B cell (primary cell): ENCODE results near the gene MRC2. TPM values are rescaled to one million over a fixed set of nuclear protein-coding genes. Genes with fewer than 3 reads are reported as not detected.

Experiments used
- ATAC-seq: fragments of 200-7000 bp; cut with Tn5 transposase; one replicate; pipeline ENCODE4 v1.10.0; 2021; ENCODE audit warnings: low read depth, mild to moderate bottlenecking, moderate number of reproducible peaks, moderate library complexity
- CTCF ChIA-PET: fragments of 350-600 bp; sonication (Branson Sonifier 250); formaldehyde crosslinking; loops from one replicate; lab custom pipeline; 2021; ENCODE audit warnings: antibody characterized with exemption, inconsistent platforms; lab: Charles Lee
- POLR2A ChIA-PET: fragments of 350-600 bp; sonication (Branson Sonifier 250); formaldehyde crosslinking; loops from one replicate; lab custom pipeline; 2021; ENCODE audit warnings: antibody characterized with exemption; lab: Charles Lee
- DNase-seq: peaks from one replicate; pipeline ENCODE4 v3.0.0; 2013
- H2AFZ ChIP-seq: 2 replicates; pipeline ENCODE4 v1.6.1; 2012; ENCODE audit warnings: mild to moderate bottlenecking, low read depth, low read length; ENCODE audit not compliant: insufficient read depth, poor library complexity, severe bottlenecking
- H3K27ac ChIP-seq, 2 donors: 1 replicate in 1 of 2; 2 replicates in 1 of 2; pipeline ENCODE4 v1.5.1; 2012 to 2013; ENCODE audit warnings: low read length in 2 of 2, mild to moderate bottlenecking in 2 of 2, moderate library complexity in 1 of 2
- H3K27me3 ChIP-seq, 4 experiments: fragments of 200-600 bp in 1 of 4; sonication (generic) in 1 of 4; replicated peaks in 1 of 4; 1 replicate in 2 of 4; 2 replicates in 2 of 4; pipeline versions ENCODE4 v1.6.1 to v1.7.0; 2013 to 2016; ENCODE audit warnings: low read length in 3 of 4, mild to moderate bottlenecking in 2 of 4, mixed read lengths in 1 of 4, moderate library complexity in 1 of 4; ENCODE audit not compliant: insufficient read depth in 4 of 4, control insufficient read depth in 3 of 4; ENCODE audit errors: control extremely low read depth in 1 of 4
- H3K36me3 ChIP-seq, 2 experiments: replicated peaks in 1 of 2; 1 replicate in 1 of 2; 2 replicates in 1 of 2; pipeline versions ENCODE4 v1.6.1 to v1.7.1; 2013; ENCODE audit warnings: low read length in 1 of 2; ENCODE audit not compliant: insufficient read depth in 2 of 2, control insufficient read depth in 1 of 2; ENCODE audit errors: control extremely low read depth in 1 of 2, extremely low read depth in 1 of 2
- H3K4me1 ChIP-seq, 2 donors: fragments of 200-600 bp in 1 of 2; sonication (generic) in 1 of 2; 1 replicate in 1 of 2; 2 replicates in 1 of 2; pipeline versions ENCODE4 v1.5.1 to v1.6.1; 2013 to 2017; ENCODE audit warnings: low read length in 2 of 2; ENCODE audit not compliant: control insufficient read depth in 2 of 2, insufficient read depth in 2 of 2
- H3K4me2 ChIP-seq: replicated peaks from 2 replicates; pipeline ENCODE3; 2012; ENCODE audit warnings: mild to moderate bottlenecking, low read depth, low read length; ENCODE audit not compliant: poor library complexity, severe bottlenecking
- H3K4me3 ChIP-seq, 5 experiments: fragments of 200-600 bp in 1 of 5; sonication (generic) in 1 of 5; 1 replicate in 3 of 5; 2 replicates in 2 of 5; pipeline versions ENCODE4 v1.5.1 to v1.7.0; 2011 to 2016; ENCODE audit warnings: low read length in 4 of 5, mild to moderate bottlenecking in 4 of 5, low read depth in 2 of 5, control low read depth in 1 of 5, moderate library complexity in 1 of 5; ENCODE audit not compliant: insufficient read depth in 1 of 5; ENCODE audit errors: control extremely low read depth in 1 of 5, extremely low read depth in 1 of 5
- H3K79me2 ChIP-seq: fragments of 200-600 bp; sonication (generic); one replicate; pipeline ENCODE4 v1.6.0; 2016; ENCODE audit warnings: low read length; ENCODE audit not compliant: control insufficient read depth, insufficient read depth
- H3K9ac ChIP-seq: fragments of 200-600 bp; sonication (generic); 2 replicates; pipeline ENCODE4 v1.6.1; 2017; ENCODE audit warnings: mild to moderate bottlenecking, low read length, moderate library complexity
- H3K9me3 ChIP-seq, 3 donors: one replicate each; pipeline versions ENCODE4 v1.6.1 to v1.7.1; 2013; ENCODE audit warnings: low read length in 2 of 3; ENCODE audit not compliant: control insufficient read depth in 2 of 3, insufficient read depth in 1 of 3; ENCODE audit errors: control extremely low read depth in 1 of 3
- H4K20me1 ChIP-seq: 2 replicates; pipeline ENCODE4 v1.6.0; 2012; ENCODE audit warnings: mild to moderate bottlenecking, low read length; ENCODE audit not compliant: insufficient read depth, control insufficient read depth, poor library complexity, severe bottlenecking
- H3K27ac Mint-ChIP-seq: one replicate; pipeline ENCODE4 v1.8.0; 2021; ENCODE audit warnings: mixed read lengths
- H3K27me3 Mint-ChIP-seq: one replicate; pipeline ENCODE4 v1.8.0; 2021; ENCODE audit warnings: mixed read lengths
- H3K4me1 Mint-ChIP-seq: one replicate; pipeline ENCODE4 v1.8.0; 2021; ENCODE audit warnings: mixed read lengths
- H3K4me3 Mint-ChIP-seq: one replicate; pipeline ENCODE4 v1.8.0; 2021; ENCODE audit warnings: mixed read lengths
- H3K9me3 Mint-ChIP-seq: one replicate; pipeline ENCODE4 v1.8.0; 2022; ENCODE audit warnings: mixed read lengths; ENCODE audit not compliant: insufficient read depth
- CTCF ChIP-seq: fragments of 200-600 bp; IDR thresholded peaks from one replicate; pipeline ENCODE4 v1.8.0; 2022; ENCODE audit warnings: antibody characterized with exemption, mild to moderate bottlenecking
- EZH2 ChIP-seq: IDR thresholded peaks from 2 replicates; pipeline ENCODE4 v1.6.1; 2012; ENCODE audit warnings: borderline replicate concordance, low read depth, mild to moderate bottlenecking, moderate library complexity, low read length; ENCODE audit not compliant: insufficient read depth, poor library complexity, severe bottlenecking
- whole genome bisulfite sequencing: methylation state at CpG from one replicate; pipeline ENCODE4 v1.1.5; 2013; ENCODE audit warnings: missing lambda C conversion rate; ENCODE audit not compliant: insufficient coverage; 5-methylcytosine and 5-hydroxymethylcytosine counted together
- intact Hi-C: fragments of 100-400 bp; cut with micrococcal nuclease; formaldehyde crosslinking; loops from one replicate; pipeline ENCODE4 v1.10.0; 2022
- polyA plus RNA-seq: library from polyadenylated mRNA; depleted of rRNA; stranded (reverse); fragments of >200 nt; gene quantifications from 2 replicates; pipeline ENCODE4 v1.2.3, GENCODE V29; 2012
- total RNA-seq, 2 donors: library from RNA; stranded (reverse); fragments of 120-200 nt in 1 of 2; gene quantifications; 1 replicate in 1 of 2; 2 replicates in 1 of 2; pipeline versions ENCODE4 v1.2.3 to v1.2.4, GENCODE V29; 2013 to 2022

MRC2 gene
- total and polyA plus RNA-seq, 2 donors (not counting 1 experiment from before 2014, with no cell fraction given), result 0.09 to 0.34 TPM

GRCh38 chr17:62696256-62696655, 68.8 kb downstream of the MRC2 start:
- intact Hi-C loops, result no loop called here
- no peak overlapping the region for H3K4me3 ChIP-seq
- H3K27ac Mint-ChIP-seq, result no peak overlapping the region

More at GRCh38 chr17:62696256-62696655, 68.8 kb downstream of the MRC2 start:
- ATAC-seq (no peak), DNase-seq (no peak)
- Mint-ChIP-seq H3K9me3 (no peaks in the 10 kb centered on the region), H3K4me1 (no peaks in the 10 kb centered on the region), H3K4me3 (no peak overlapping the region), H3K27me3 (peaks cover 6% of the 10 kb centered on the region)
- 88% methylated on average over 10 of the region's 10 CpGs for WGBS
- POLR2A ChIA-PET, result no interaction called here
- Histone ChIP-seq H3K4me1 (no peaks in the 10 kb centered on the region), H3K9ac (no peak overlapping the region), H3K27ac (no peak overlapping the region), H3K36me3 (no peaks in the 10 kb centered on the region), H2AFZ (no peak overlapping the region), H3K4me2 (no peak overlapping the region), H4K20me1 (no peaks in the 10 kb centered on the region), H3K9me3 (no peaks in the 10 kb centered on the region), H3K79me2 (no peaks in the 10 kb centered on the region), H3K27me3 (no peaks in the 10 kb centered on the region)
- TF ChIP-seq CTCF (no peak), EZH2 (no peak)
- CTCF ChIA-PET, result no interaction called here
